Cardiac muscle cell (in vitro differentiated cells and primary cell): ENCODE measurements around the gene NT5C1B. TPM values are rescaled to one million over a fixed set of nuclear protein-coding genes. Genes with fewer than 3 reads are reported as not detected.

Source experiments
- DNase-seq, 2 donors: peaks; one replicate each; pipeline versions ENCODE4 v3.0.0 to v3.0.0-alpha.2; 2010 to 2017; ENCODE audit warnings: low read depth in 1 of 2, low spot score in 1 of 2
- H3K27ac ChIP-seq: fragments of 200-600 bp; sonication (generic); 2 replicates; pipeline ENCODE4 v1.5.1; 2016
- H3K27me3 ChIP-seq: fragments of 200-600 bp; sonication (generic); 2 replicates; pipeline ENCODE4 v1.6.0; 2016; ENCODE audit warnings: control low read depth
- H3K36me3 ChIP-seq: fragments of 200-600 bp; sonication (generic); 2 replicates; pipeline ENCODE4 v1.5.1; 2016; ENCODE audit warnings: control low read depth
- H3K4me1 ChIP-seq: fragments of 200-600 bp; sonication (generic); 2 replicates; pipeline ENCODE4 v1.8.1; 2017; ENCODE audit warnings: low read depth, mild to moderate bottlenecking, mixed run types
- H3K4me3 ChIP-seq: fragments of 200-600 bp; sonication (generic); 2 replicates; pipeline ENCODE4 v1.5.1; 2016; ENCODE audit warnings: mild to moderate bottlenecking
- H3K9me3 ChIP-seq: fragments of 200-600 bp; sonication (generic); 2 replicates; pipeline ENCODE4 v1.5.1; 2017; ENCODE audit warnings: low read depth, mild to moderate bottlenecking, control low read depth
- polyA plus RNA-seq: library from polyadenylated mRNA; unstranded; fragments of >200 nt; fragmentation: Nextera tagmentation; extraction: Ambion mirVana; gene quantifications from 2 replicates; pipeline ENCODE4 v1.2.1, GENCODE V29; 2016
- total RNA-seq: library from RNA; depleted of rRNA; stranded (reverse); fragments of >200 nt; gene quantifications from 2 replicates; pipeline ENCODE4 v1.2.3, GENCODE V29; 2016
- TF ChIP-seq, protein P1 (sequence below): IDR thresholded peaks from 2 replicates; pipeline ENCODE4 v1.5.1; 2012; ENCODE audit warnings: low read depth, mild to moderate bottlenecking, low read length

NT5C1B gene
- total and polyA plus RNA-seq, 2 experiments from 2014 or later = 1.9 TPM; not detected in 1

DNA sequence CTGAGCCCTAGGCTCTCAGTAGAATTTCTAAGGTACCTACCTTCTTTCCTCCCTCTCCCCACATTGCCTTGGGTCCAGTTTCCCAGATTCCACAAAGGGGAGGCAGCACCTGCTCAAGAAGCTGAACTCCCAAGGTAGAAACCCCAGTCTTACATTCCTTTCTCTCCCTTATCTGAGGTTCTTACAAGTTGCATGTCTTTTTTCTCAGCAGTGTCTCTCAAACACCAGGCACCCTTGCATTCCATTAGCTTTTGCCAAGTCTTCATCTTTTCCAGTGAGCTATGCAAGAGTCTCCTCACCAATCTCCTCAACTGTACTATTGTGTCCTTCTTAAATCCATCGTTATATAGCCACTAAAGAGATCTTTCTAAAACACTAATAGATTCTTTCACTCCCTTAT lies 4.1 kb upstream of the NT5C1B start:
- Histone ChIP-seq H3K4me1 (no peaks in the 10 kb centered on the region), H3K27ac (no peak overlapping the region), H3K9me3 (no peaks in the 10 kb centered on the region), H3K27me3 (no peaks in the 10 kb centered on the region), H3K36me3 (no peaks in the 10 kb centered on the region), H3K4me3 (no peak overlapping the region)
- TF ChIP-seq, protein P1, sequence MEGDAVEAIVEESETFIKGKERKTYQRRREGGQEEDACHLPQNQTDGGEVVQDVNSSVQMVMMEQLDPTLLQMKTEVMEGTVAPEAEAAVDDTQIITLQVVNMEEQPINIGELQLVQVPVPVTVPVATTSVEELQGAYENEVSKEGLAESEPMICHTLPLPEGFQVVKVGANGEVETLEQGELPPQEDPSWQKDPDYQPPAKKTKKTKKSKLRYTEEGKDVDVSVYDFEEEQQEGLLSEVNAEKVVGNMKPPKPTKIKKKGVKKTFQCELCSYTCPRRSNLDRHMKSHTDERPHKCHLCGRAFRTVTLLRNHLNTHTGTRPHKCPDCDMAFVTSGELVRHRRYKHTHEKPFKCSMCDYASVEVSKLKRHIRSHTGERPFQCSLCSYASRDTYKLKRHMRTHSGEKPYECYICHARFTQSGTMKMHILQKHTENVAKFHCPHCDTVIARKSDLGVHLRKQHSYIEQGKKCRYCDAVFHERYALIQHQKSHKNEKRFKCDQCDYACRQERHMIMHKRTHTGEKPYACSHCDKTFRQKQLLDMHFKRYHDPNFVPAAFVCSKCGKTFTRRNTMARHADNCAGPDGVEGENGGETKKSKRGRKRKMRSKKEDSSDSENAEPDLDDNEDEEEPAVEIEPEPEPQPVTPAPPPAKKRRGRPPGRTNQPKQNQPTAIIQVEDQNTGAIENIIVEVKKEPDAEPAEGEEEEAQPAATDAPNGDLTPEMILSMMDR = no peak
- DNase-seq = no peak

DNA sequence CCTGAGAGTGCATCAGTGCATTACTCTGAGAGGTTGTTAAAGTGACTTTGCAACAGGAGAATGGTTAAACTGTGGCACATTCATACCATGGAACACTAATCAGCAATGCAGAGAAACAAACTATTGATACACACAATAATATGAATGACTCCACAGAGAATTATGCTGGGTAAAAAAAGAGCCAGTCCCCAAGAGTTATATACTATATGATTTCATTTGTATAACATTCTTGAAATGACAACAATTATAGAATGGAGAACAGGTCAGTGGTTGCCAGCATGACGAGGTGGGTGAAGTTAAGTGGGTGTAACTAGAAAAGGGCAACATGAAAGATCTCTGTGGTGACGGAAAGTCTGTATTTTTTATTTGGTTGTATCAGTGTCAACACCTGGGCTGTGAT lies 3.0 kb upstream of the NT5C1B start:
- no peaks in the 10 kb centered on the region for H3K9me3 ChIP-seq
- TF ChIP-seq, protein P1 = no peak
- H3K27me3 ChIP-seq = no peaks in the 10 kb centered on the region
- H3K36me3 ChIP-seq = no peaks in the 10 kb centered on the region
- no peaks in the 10 kb centered on the region for H3K4me1 ChIP-seq
- DNase-seq = no peak
- no peak overlapping the region for H3K27ac ChIP-seq
- no peak overlapping the region for H3K4me3 ChIP-seq

DNA sequence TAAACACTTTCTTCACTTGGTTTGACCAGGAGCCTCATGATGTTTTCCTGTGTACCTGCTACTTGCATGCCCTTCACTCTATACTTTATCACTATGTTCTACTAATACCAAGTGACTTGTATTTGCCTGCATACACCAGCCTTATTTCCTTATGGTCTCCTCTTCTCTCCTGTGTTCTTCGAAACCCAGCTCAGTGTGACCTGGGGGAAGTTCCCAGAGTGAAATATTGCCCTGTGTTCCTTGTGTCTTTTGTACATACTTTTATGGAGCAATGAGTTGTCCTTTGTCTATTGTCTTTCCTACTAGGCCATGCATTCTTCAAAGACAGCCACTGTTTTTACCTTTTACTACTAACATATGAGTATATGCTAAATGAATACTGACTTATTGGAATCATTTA lies 567 bp downstream of the NT5C1B start:
- Histone ChIP-seq H3K4me3 (no peak overlapping the region), H3K27me3 (no peaks in the 10 kb centered on the region), H3K36me3 (no peaks in the 10 kb centered on the region), H3K9me3 (no peaks in the 10 kb centered on the region), H3K27ac (no peak overlapping the region), H3K4me1 (no peaks in the 10 kb centered on the region)
- DNase-seq = no peak
- TF ChIP-seq, protein P1 = no peak

DNA sequence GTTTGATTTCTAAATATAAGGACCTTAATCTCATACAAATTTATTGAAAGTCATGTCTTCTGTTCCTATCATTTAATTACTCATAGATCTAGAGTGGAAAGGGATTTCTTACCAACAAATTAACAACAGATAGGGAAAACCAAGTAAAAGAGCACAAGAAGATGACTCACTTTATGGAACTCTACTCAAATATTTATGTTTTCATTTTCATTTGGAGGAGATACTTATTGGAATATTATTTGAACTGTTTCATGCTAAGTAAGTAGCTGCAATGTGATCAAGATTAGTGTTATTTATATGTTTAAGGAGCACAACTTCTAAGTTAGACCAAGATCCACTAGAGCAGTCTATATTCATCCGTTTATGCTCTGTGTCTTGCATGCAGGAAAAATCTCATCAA lies 1.3 kb downstream of the NT5C1B start:
- Histone ChIP-seq H3K4me1 (no peaks in the 10 kb centered on the region), H3K4me3 (no peak overlapping the region), H3K27ac (no peak overlapping the region), H3K27me3 (no peaks in the 10 kb centered on the region), H3K36me3 (no peaks in the 10 kb centered on the region), H3K9me3 (no peaks in the 10 kb centered on the region)
- TF ChIP-seq, protein P1 = no peak
- DNase-seq = no peak

DNA sequence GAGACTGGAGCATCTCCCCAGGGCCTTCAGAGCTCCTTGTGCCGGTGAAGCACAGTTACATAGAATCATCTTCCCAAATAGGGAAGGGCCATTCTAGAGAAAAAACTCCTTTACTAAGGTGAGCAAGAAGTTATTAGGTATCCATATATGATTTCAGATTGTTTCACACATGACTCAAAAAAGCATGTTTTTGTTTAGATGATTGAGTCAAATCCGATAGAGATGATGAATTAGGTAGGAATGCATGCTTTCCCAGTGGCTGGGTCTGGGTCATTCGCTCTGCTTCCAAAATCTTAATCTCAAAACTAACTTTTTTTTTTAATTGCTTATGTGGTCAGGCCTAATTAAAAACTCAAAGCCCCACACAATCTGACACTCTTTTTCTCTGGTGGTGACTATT lies 3.8 kb downstream of the NT5C1B start:
- Histone ChIP-seq H3K4me1 (no peaks in the 10 kb centered on the region), H3K27me3 (no peaks in the 10 kb centered on the region), H3K27ac (no peak overlapping the region), H3K36me3 (no peaks in the 10 kb centered on the region), H3K9me3 (no peaks in the 10 kb centered on the region), H3K4me3 (no peak overlapping the region)
- TF ChIP-seq, protein P1 = no peak
- no peak for DNase-seq

GRCh38 chr2:18584608-18584954 lies 4.8 kb downstream of the NT5C1B start:
- no peaks in the 10 kb centered on the region for H3K36me3 ChIP-seq
- TF ChIP-seq, protein P1 = no peak
- no peaks in the 10 kb centered on the region for H3K9me3 ChIP-seq
- H3K27ac ChIP-seq = no peak overlapping the region
- DNase-seq = no peak
- no peak overlapping the region for H3K4me3 ChIP-seq
- no peaks in the 10 kb centered on the region for H3K4me1 ChIP-seq
- no peaks in the 10 kb centered on the region for H3K27me3 ChIP-seq
